Right lobe of liver (tissue), 4 donors: Measurements from ENCODE around the gene PALMD.

Source experiments
- POLR2A ChIP-seq: fragments of 450-650 bp; IDR thresholded peaks from one replicate; pipeline ENCODE4 v1.6.1; 2017; ENCODE audit warnings: antibody characterized with exemption, mild to moderate bottlenecking
- TF ChIP-seq, protein P1 (sequence below), 4 donors: fragments of 200-600 bp in 3 of 4; fragments of 450-650 bp in 1 of 4; IDR thresholded peaks; one replicate each; pipeline versions ENCODE4 v1.5.1 to v1.8.0; 2016 to 2022; ENCODE audit warnings: antibody characterized with exemption in 4 of 4, mild to moderate bottlenecking in 2 of 4
- donor health status: DM: no; HTN: no; CAD: no.
- donor health status: DM: no; HTN: no; CAD: no.
- donor health status: DM: no; HTN: yes; CAD: no.

DNA sequence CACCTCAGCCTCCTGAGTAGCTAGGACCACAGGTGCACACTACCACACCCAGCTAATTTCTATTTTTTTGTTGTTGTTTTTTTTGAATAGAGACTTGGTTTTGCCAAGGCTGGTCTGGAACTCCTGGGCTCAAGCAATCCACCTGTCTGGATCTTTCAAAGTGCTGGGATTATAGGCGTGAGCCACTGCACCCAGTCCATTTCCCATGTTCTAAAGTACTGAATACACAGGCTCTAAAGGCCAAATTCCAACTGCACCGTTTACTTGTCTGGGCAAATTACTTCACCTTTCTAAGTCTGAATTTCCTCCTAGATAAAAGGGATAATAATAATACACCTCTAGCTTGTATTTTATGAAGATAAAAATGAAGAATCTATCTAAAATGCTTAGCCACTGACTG lies 80.9 kb downstream of the PALMD start:
- TF ChIP-seq, protein P1, sequence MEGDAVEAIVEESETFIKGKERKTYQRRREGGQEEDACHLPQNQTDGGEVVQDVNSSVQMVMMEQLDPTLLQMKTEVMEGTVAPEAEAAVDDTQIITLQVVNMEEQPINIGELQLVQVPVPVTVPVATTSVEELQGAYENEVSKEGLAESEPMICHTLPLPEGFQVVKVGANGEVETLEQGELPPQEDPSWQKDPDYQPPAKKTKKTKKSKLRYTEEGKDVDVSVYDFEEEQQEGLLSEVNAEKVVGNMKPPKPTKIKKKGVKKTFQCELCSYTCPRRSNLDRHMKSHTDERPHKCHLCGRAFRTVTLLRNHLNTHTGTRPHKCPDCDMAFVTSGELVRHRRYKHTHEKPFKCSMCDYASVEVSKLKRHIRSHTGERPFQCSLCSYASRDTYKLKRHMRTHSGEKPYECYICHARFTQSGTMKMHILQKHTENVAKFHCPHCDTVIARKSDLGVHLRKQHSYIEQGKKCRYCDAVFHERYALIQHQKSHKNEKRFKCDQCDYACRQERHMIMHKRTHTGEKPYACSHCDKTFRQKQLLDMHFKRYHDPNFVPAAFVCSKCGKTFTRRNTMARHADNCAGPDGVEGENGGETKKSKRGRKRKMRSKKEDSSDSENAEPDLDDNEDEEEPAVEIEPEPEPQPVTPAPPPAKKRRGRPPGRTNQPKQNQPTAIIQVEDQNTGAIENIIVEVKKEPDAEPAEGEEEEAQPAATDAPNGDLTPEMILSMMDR (IDR thresholded peaks at IDR 0.05), result no peak
- no peak for TF ChIP-seq POLR2A
